Right hindlimb (tissue), 1 donor: ENCODE results near the gene ZFYVE28.
"Not testable (repeated sequence)": the region's sequence is repeated elsewhere in the genome, so short reads cannot be mapped to it uniquely, and the experiment has no call there.

Experiments used
- DNase-seq: peaks from one replicate; pipeline ENCODE4 v3.0.0-alpha.2; 2018

Gene ZFYVE28

DNA sequence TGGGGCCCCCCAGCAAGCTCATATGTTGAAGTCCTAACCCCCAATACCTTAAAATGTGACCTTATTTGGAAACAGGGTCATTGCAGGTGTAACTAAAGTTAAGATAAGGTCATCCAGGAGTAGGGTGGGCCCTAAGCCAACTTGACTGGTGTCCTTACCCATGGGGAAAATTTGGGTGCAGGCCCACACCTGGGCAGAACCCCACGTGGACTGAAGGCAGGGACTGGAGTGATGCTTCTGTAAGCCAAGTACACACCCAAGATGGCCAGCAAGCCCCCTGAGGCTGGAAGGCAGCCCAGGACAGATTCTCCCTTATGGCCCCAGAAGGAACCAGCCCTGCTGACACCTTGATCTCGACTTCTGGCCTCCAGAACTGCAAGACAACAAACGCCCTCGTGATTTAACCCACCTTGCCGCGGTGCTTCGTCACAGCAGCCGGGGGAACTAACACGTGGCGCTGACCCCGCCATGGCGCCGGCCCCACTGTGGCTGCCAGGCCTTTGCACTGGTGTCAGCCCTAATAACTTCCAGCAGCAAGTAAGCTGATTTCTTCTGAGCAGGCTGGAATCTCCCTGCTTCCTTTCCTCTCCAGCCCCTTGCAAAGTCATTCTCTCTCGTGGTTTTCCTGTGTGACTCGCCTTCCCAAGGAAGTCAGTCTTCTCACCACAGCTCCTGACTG is 133.4 kb downstream of the ZFYVE28 start:
- DNase-seq, result peak; percentile 9

DNA sequence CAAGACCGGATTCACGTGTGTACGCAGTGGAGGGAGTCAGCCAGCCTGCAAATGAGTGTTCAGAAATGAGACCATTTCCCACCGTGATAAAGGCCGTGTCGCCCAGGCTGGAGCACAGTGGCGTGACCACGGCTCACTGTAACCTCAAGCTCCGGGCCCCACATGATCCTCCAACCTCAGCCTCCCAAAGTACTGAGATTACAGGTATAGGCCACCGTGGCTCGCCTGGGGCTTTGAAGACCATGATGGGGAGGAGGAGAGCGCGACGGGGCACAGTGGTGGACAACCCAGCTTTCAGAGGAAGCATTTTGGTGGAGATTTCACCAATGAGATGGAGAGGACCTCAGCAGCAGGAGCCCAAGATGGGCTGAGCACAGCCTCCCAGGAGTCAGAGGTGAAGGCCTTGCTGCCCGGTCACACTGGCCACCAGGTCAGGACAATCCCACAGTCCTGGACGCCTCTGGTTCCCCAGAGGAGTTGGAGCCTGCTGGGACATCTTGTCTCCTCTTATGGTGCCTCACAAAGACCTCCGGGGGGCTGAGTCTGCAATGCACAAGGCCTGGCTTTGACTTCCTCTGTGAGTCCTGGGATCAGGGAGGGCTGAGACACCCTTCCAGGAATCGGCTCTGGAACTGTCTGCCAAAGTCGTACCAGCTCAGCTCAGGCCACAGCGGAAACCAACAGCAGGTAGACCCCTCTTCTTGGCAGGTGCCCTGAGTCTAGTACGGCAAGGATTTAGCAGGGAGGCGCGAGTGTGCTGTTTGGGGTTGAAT is 134.1 kb downstream of the ZFYVE28 start:
- peak; percentile 9 for DNase-seq

DNA sequence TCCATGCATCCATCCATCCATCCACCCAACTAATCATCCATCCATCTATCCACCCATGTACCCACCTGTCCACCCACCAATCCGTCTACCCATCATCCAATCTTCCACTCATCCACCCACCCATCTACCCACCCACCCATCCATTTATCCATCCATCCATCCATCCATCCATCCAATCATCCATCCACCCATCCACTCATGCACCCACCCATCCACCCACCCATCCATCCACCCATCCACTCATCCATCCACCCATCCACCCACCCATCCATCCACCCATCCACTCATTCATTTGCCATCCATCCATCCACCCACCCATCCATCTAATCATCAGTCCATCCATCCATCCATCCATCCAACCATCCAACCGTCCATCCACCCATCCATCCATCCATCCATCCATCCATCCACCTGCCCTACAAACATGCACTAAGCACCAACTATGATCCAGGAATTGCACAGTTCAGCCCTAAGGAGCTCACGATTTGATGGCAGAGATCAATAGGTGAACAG is 135.2 kb downstream of the ZFYVE28 start:
- no peak for DNase-seq

DNA sequence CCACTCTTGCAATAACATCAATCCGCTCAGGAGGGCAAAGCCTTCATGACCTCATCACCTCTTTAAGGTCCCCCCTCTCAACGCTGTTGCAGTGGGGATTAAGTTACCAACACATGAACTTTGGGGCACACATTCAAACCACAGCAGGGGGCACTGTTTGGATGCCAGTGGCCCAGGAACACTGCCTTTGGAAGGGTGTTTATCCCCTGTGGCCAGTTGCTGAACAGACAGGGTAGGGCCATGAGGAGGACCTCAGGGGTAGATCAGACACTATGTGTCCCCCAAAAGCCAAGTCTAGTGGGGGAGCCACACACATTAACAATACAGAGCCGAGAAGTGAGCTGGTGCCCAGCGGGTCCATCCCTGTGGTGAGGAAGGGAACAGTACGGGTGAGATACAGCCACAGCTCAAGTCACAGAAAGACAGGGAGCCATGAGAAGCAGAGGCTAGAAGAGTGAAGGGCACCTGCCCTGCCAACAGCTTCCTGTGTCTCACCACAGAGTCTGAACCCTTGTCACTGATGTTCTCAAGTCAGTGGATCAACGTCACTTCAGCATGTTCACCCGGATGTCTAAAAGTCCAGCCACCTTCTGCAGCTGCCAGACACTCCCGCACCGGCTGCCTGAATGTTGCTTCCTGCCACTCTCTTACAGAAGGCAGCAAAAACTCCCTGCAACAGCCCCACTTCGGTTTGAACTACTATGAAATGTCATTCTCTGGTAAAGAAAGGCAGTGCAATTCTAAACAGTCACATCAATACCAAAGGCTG is 136.7 kb downstream of the ZFYVE28 start:
- DNase-seq, result no peak

GRCh38 chr4:2280531-2281300 is 137.7 kb downstream of the ZFYVE28 start:
- DNase-seq, result no peak

- DNase-seq, result no peak
These were observed 140.5 kb downstream of the ZFYVE28 start for GRCh38 chr4:2277956-2278355.

DNA sequence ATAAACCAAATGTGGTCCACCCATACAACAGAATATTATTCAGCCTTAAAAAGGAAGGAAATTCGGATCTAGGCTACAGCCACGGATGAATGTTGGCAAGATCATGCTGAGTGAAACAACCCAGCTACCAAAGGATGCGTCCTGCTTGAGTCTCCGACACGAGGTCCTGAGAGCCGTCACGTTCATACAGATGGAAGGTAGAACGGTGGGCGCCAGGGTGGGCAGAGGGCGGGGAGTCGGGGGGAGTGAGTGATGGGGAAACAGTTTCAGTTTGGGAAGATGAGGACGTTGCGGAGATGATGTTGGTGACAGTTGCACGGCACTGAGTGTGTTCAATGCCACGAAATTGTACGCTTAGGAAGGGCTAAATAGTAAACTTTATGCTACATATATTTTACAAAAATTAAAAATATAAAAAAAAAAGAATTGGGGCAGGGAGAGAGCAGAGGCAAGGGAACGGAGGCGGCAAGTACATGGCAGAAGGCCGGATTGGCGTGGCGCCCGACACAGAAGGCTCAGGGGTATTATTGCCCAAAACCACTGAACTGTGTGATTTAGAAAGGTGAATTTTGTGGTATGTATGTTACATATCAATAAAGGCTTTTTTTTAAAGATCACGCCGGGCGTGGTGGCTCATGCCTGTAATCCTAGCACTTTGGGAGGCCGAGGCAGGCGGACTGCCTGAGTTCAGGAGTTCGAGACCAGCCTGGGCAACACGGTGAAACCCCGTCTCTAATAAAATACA is 141.7 kb downstream of the ZFYVE28 start:
- no peak for DNase-seq

GRCh38 chr4:2275546-2276251 is 142.7 kb downstream of the ZFYVE28 start:
- no peak for DNase-seq

DNA sequence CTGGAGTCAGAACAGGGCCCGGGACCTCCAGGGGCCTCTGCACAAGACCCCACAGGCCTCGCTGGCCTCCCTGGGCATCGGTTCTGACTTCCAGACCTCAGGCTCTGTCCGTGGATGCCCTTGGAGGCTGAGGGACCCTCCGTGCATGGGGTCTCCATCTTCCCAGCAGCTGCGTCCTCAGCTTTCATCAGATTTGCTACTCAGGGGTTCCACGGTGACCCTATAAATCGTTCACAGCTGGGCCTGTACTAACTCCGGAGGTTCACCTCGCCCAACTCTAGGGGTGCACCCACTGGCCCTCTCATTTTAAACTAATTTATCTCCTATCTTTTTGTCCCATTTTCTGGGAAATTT is 143.4 kb downstream of the ZFYVE28 start:
- not testable (repeated sequence) for DNase-seq

DNA sequence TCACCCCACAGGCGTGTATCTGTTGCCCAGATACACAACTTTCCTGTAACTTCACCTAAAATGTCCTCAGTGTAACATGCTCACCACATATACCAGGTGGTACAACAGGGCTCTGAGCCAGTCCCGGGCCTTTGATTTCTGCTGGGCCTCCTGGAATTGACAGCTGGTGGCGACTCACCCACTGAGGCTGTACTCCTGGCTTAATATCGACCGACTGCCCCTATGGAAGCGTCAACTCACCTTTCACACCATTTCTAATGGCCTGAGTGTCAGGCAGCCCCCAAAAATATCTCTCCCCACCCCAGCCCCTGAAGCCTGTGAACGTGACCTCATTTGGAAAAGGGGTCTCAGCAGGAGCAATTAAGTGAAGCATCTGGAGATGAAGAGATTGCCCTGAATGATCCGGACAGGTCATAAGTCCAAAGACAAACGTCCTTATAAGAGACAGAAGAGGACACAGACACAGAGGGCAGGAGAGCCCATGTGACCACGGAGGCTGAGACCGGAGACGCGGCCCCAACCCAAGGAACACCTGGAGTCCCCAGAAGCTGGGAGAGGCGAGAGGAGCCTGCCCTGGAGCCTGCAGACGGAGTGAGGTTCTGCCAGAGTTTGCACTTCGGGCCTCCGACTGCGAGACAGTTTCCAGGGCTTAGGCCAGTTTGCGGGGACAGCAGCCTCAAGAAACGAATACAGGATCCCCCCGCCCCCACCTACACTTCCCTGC is 144.0 kb downstream of the ZFYVE28 start:
- DNase-seq, result no peak

GRCh38 chr4:2273657-2274319 is 144.7 kb downstream of the ZFYVE28 start:
- DNase-seq, result no peak

GRCh38 chr4:2273221-2273620 is 145.2 kb downstream of the ZFYVE28 start:
- DNase-seq, result no peak

GRCh38 chr4:2272828-2273120 is 145.7 kb downstream of the ZFYVE28 start:
- no peak for DNase-seq

GRCh38 chr4:2272026-2272827 is 146.2 kb downstream of the ZFYVE28 start:
- no peak for DNase-seq

- DNase-seq, result no peak
These were observed 147.0 kb downstream of the ZFYVE28 start for GRCh38 chr4:2271279-2272025.

DNA sequence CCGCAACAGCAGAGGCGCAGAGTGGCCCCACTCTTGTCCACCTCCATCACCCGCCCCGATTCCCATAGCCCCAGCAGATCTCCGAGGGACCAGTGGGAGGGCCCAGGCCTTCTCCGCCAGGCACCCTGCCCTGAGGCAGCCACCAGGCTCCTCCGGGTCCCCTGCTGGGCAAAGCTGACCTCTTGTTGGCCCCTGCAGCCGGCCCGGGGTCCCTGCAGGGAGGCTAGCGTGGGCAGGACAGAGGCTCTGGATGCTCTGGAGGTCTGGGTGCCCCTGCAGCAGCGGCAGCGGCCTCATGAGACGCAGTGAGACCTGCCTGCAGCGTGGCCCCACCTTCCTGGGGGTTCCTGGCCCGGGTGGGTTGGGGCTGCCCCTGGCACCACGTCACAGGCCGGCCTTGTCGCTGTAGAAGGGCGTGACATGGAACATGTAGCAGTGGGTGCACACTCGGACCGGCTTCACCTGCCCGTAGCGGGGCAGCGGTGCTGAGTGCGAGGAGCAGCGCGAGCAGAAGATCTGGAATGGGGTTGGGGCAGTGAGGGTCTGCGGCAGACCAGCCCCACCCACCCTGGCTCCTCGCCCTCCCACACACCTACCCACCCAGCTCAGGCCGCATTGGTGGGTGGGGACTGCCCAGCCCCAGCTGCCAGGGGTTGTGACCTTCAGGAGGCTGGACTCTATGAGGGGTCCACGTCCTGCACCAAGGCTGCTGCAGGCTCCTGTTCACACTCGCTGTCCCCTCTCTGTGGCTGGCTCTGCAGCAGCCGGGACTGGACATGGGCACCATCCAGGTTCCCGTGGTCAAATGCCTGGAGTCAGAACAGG is 147.9 kb downstream of the ZFYVE28 start:
- DNase-seq, result no peak

DNA sequence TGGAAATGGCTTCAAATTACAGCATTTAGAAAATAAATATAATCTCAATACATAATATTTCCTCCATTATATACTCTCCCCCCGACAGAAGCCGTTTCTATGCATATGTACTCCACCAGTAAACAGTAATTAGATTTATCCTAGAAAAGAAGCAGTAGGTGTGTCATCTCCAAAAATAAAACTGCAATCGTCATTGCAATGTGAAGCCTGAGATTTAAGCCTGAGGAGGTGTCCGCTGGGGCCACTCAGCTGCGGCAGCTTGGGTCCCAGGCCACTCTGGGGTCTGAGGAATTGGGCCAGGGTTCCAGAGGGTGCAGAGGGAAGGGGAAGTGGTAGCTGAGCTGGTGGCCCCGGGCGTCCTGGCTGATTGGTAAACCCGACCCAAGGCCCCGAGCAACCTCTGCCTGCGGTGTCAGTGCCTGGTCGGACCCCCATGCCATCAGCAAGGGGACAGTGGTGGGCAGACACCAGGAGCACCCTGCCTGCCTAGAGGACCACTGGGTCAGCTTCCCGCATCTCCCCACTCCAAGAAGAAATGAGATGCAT is 148.8 kb downstream of the ZFYVE28 start:
- DNase-seq, result no peak

GRCh38 chr4:2269206-2269531 is 149.3 kb downstream of the ZFYVE28 start:
- DNase-seq, result no peak
